Neural cell (in vitro differentiated cells): ENCODE measurements around the gene PDIA6. TPM values are rescaled to one million over a fixed set of nuclear protein-coding genes. Genes with fewer than 3 reads are reported as not detected.

Experiments
- H2AFZ ChIP-seq: fragments of 200-600, 300-800 bp; sonication (generic), shearing (Covaris generic); 2 replicates; pipeline ENCODE4 v1.6.0; 2014; ENCODE audit warnings: low read depth, mild to moderate bottlenecking, antibody characterized with exemption, low read length, moderate library complexity
- H3F3A ChIP-seq: fragments of 200-600 bp; shearing (Covaris generic); 2 replicates; pipeline ENCODE4 v1.6.1; 2016; ENCODE audit warnings: mild to moderate bottlenecking, moderate library complexity, mixed read lengths, antibody characterized with exemption, low read length; ENCODE audit not compliant: insufficient read depth, poor library complexity, severe bottlenecking
- H3K27ac ChIP-seq: fragments of 200-600, 300-800 bp; sonication (generic), shearing (Covaris generic); 2 replicates; pipeline ENCODE4 v1.5.1; 2014; ENCODE audit warnings: mild to moderate bottlenecking, low read length, moderate library complexity
- H3K27me3 ChIP-seq: fragments of 300-800, 200-600 bp; sonication (generic), shearing (Covaris generic); 2 replicates; pipeline ENCODE4 v1.6.0; 2014; ENCODE audit warnings: mild to moderate bottlenecking, low read depth, low read length, moderate library complexity; ENCODE audit not compliant: insufficient read depth
- H3K36me3 ChIP-seq: fragments of 300-800, 200-600 bp; sonication (generic), shearing (Covaris generic); 2 replicates; pipeline ENCODE4 v1.5.1; 2014; ENCODE audit warnings: mild to moderate bottlenecking, antibody characterized with exemption, low read length, moderate library complexity; ENCODE audit not compliant: insufficient read depth
- H3K4me2 ChIP-seq: fragments of 300-800, 200-600 bp; sonication (generic), shearing (Covaris generic); 2 replicates; pipeline ENCODE4 v1.6.0; 2014; ENCODE audit warnings: mild to moderate bottlenecking, low read length
- H3K4me3 ChIP-seq: fragments of 300-800, 200-600 bp; sonication (generic), shearing (Covaris generic); 2 replicates; pipeline ENCODE4 v1.5.1; 2014; ENCODE audit warnings: mild to moderate bottlenecking, low read length, moderate library complexity
- H3K79me2 ChIP-seq: fragments of 200-600 bp; shearing (Covaris generic); replicated peaks from 2 replicates; pipeline ENCODE4 v1.6.0; 2014; ENCODE audit warnings: mild to moderate bottlenecking, low read length, moderate library complexity; ENCODE audit not compliant: insufficient read depth
- H3K9ac ChIP-seq: fragments of 300-800, 200-600 bp; sonication (generic), shearing (Covaris generic); 2 replicates; pipeline ENCODE4 v1.6.1; 2016; ENCODE audit warnings: mild to moderate bottlenecking, low read length, mixed read lengths
- H3K9me2 ChIP-seq: fragments of 200-600 bp; shearing (Covaris generic); 2 replicates; pipeline ENCODE4 v1.6.1; 2016; ENCODE audit warnings: mild to moderate bottlenecking, low read length, mixed read lengths; ENCODE audit not compliant: insufficient read depth
- H3K9me3 ChIP-seq: fragments of 200-600, 300-800 bp; sonication (generic), shearing (Covaris generic); 2 replicates; pipeline ENCODE4 v1.6.1; 2016; ENCODE audit warnings: mild to moderate bottlenecking, mixed run types, low read length, moderate library complexity, mixed read lengths
- H4K20me1 ChIP-seq: fragments of 200-600 bp; shearing (Covaris generic); 2 replicates; pipeline ENCODE4 v1.6.1; 2016; ENCODE audit warnings: mild to moderate bottlenecking, mixed run types; ENCODE audit not compliant: insufficient read depth
- CTCF ChIP-seq: fragments of 450-650 bp; IDR thresholded peaks from 2 replicates; pipeline ENCODE4 v1.5.1; 2014; ENCODE audit warnings: antibody characterized with exemption, mild to moderate bottlenecking, moderate library complexity; ENCODE audit not compliant: poor library complexity, severe bottlenecking
- EP300 ChIP-seq: fragments of 450-650 bp; conservative IDR thresholded peaks from 2 replicates; pipeline ENCODE4 v1.6.1; 2014; ENCODE audit warnings: antibody characterized with exemption, mild to moderate bottlenecking, moderate library complexity; ENCODE audit not compliant: poor library complexity, severe bottlenecking
- EZH2 ChIP-seq: fragments of 200-600, 300-800 bp; shearing (Covaris generic), sonication (generic); IDR thresholded peaks from 2 replicates; pipeline ENCODE4 v1.6.1; 2014; ENCODE audit warnings: antibody characterized with exemption, low read length, borderline replicate concordance, mild to moderate bottlenecking; ENCODE audit not compliant: insufficient read depth, poor library complexity, severe bottlenecking
- MXI1 ChIP-seq: fragments of 450-650 bp; conservative IDR thresholded peaks from 2 replicates; pipeline ENCODE4 v1.6.1; 2014; ENCODE audit warnings: antibody characterized with exemption, mild to moderate bottlenecking; ENCODE audit not compliant: poor library complexity, severe bottlenecking
- POLR2AphosphoS5 ChIP-seq: IDR thresholded peaks from 2 replicates; pipeline ENCODE4 v1.6.1; 2012
- RAD21 ChIP-seq: fragments of 450-650 bp; conservative IDR thresholded peaks from 2 replicates; pipeline ENCODE4 v1.6.1; 2014; ENCODE audit warnings: antibody characterized with exemption, mild to moderate bottlenecking, moderate library complexity
- REST ChIP-seq: IDR thresholded peaks from 2 replicates; pipeline ENCODE4 v1.6.1; 2012; ENCODE audit warnings: borderline replicate concordance
- SMC3 ChIP-seq: fragments of 450-650 bp; conservative IDR thresholded peaks from 2 replicates; pipeline ENCODE4 v1.6.1; 2014; ENCODE audit warnings: antibody characterized with exemption, mild to moderate bottlenecking, moderate library complexity; ENCODE audit not compliant: poor library complexity
- TAF1 ChIP-seq: IDR thresholded peaks from 2 replicates; pipeline ENCODE4 v1.6.1; 2012; ENCODE audit warnings: low read depth
- polyA plus RNA-seq: library from polyadenylated mRNA; depleted of rRNA; stranded (reverse); fragments of >200 nt; gene quantifications from 2 replicates; pipeline ENCODE4 v1.2.3, GENCODE V29; 2014

The PDIA6 gene
- polyA plus RNA-seq, 1 donor from 2014 or later: 124 TPM

GRCh38 chr2:10824191-10824590 is 11.6 kb upstream of the PDIA6 start:
- no peak overlapping the region for H3K9ac ChIP-seq
- H4K20me1 ChIP-seq: no peaks in the 10 kb centered on the region
- H3K27ac ChIP-seq: no peak overlapping the region
- H3F3A ChIP-seq: no peaks in the 10 kb centered on the region
- H3K9me2 ChIP-seq: no peaks in the 10 kb centered on the region
- no peaks in the 10 kb centered on the region for H3K9me3 ChIP-seq
- H3K79me2 ChIP-seq: no peaks in the 10 kb centered on the region
- no peaks in the 10 kb centered on the region for H3K27me3 ChIP-seq
- H3K4me3 ChIP-seq: no peak overlapping the region
- TF ChIP-seq EP300 (no peak), REST (no peak), SMC3 (no peak), EZH2 (no peak), MXI1 (no peak), CTCF (no peak), RAD21 (no peak), TAF1 (no peak), POLR2AphosphoS5 (no peak)
- no peak overlapping the region for H2AFZ ChIP-seq
- H3K4me2 ChIP-seq: no peak overlapping the region
- H3K36me3 ChIP-seq: no peaks in the 10 kb centered on the region

GRCh38 chr2:10820978-10821695 is 8.6 kb upstream of the PDIA6 start:
- H3F3A ChIP-seq: no peaks in the 10 kb centered on the region
- H4K20me1 ChIP-seq: no peaks in the 10 kb centered on the region
- no peak overlapping the region for H3K4me3 ChIP-seq
- no peak overlapping the region for H3K4me2 ChIP-seq
- TF ChIP-seq REST (no peak), EZH2 (no peak), MXI1 (no peak), POLR2AphosphoS5 (no peak), CTCF (no peak), SMC3 (no peak), RAD21 (no peak), TAF1 (no peak), EP300 (no peak)
- H3K9ac ChIP-seq: no peak overlapping the region
- no peaks in the 10 kb centered on the region for H3K79me2 ChIP-seq
- H3K9me3 ChIP-seq: no peaks in the 10 kb centered on the region
- no peak overlapping the region for H3K27ac ChIP-seq
- H3K27me3 ChIP-seq: no peaks in the 10 kb centered on the region
- no peaks in the 10 kb centered on the region for H3K36me3 ChIP-seq
- H2AFZ ChIP-seq: no peak overlapping the region
- H3K9me2 ChIP-seq: no peaks in the 10 kb centered on the region
